Measurements from ENCODE around the gene PEX26. TPM values are rescaled to one million over a fixed set of nuclear protein-coding genes. Genes with fewer than 3 reads are reported as not detected.

PEX26 gene
- total and polyA plus RNA-seq, 2 donors (not counting 3 experiments of a cell fraction or from before 2014, with no cell fraction given) = 25.6 to 44.4 TPM

GRCh38 chr22:18048441-18048898 lies 29.3 kb upstream of the PEX26 start:
- no peaks in the 10 kb centered on the region for H3K36me3 ChIP-seq (ENCODE audit: control insufficient read depth in 2 of 2, extremely low read depth in 1 of 2, insufficient read depth in 2 of 2, low read length in 2 of 2)
- no peak overlapping the region for H2AFZ ChIP-seq (ENCODE audit: low read depth, low read length)
- no peak for TF ChIP-seq EZH2 (IDR thresholded peaks at IDR 0.05; ENCODE audit: borderline replicate concordance, low read depth, low read length, severe bottlenecking)
- TF ChIP-seq POLR2AphosphoS5 (IDR thresholded peaks at IDR 0.05; ENCODE audit: insufficient read depth, low read depth, low read length) = no peak
- TF ChIP-seq POLR2A (IDR thresholded peaks at IDR 0.05; ENCODE audit: low read depth, low read length) = no peak
- TF ChIP-seq FOS (IDR thresholded peaks at IDR 0.05; ENCODE audit: borderline replicate concordance, insufficient read depth, low read length) = no peak
- TF ChIP-seq MYC (IDR thresholded peaks at IDR 0.05; ENCODE audit: low read depth, low read length) = no peak
- TF ChIP-seq CTCF (IDR thresholded peaks at IDR 0.05; ENCODE audit: extremely low read depth in 1 of 2, insufficient read depth in 1 of 2, low read depth in 1 of 2, low read length in 2 of 2) = no peak
- FAIRE-seq = no peak
- H3K27me3 ChIP-seq (ENCODE audit: control insufficient read depth in 2 of 2, insufficient read depth in 2 of 2, low read length in 2 of 2) = no peaks in the 10 kb centered on the region
- intact Hi-C loops (cut with micrococcal nuclease) (no loop called here), dilution Hi-C loops (cut with MboI; ENCODE audit: extremely low pct_ligation_motif_present, low sequenced_read_pairs) (no loop called here)
- POLR2A ChIA-PET = no interaction called here
- no TSS peak for BruUV-seq (replicated peaks)
- H3K27ac ChIP-seq (ENCODE audit: insufficient read depth, low read depth, low read length) = no peak overlapping the region
- no peak overlapping the region for H3K4me3 ChIP-seq (replicated peaks in 1 of 3; ENCODE audit: insufficient read depth in 1 of 3, low read depth in 1 of 3, low read length in 3 of 3)
- no peak overlapping the region for H3K9ac ChIP-seq (replicated peaks; ENCODE audit: extremely low read depth, insufficient read depth, low read length)
- H3K9me1 ChIP-seq (replicated peaks; ENCODE audit: control insufficient read depth, extremely low read depth, insufficient read depth, low read length) = no peaks in the 10 kb centered on the region
- H3K4me1 ChIP-seq (ENCODE audit: control insufficient read depth, extremely low read depth, insufficient read depth, low read length) = no peaks in the 10 kb centered on the region
- CTCF ChIA-PET = no interaction called here
- H4K20me1 ChIP-seq (replicated peaks; ENCODE audit: control insufficient read depth, extremely low read depth, insufficient read depth, low read length) = no peaks in the 10 kb centered on the region
- H3K9me3 ChIP-seq (replicated peaks; ENCODE audit: control insufficient read depth, insufficient read depth, low read length) = no peaks in the 10 kb centered on the region
- H3K4me2 ChIP-seq (ENCODE audit: insufficient read depth, low read length) = no peak overlapping the region
- DNase-seq (ENCODE audit: low read depth, low spot score) = no peak
- H3K79me2 ChIP-seq (ENCODE audit: control insufficient read depth, insufficient read depth, low read length) = no peaks in the 10 kb centered on the region

- dilution Hi-C loops (cut with MboI; ENCODE audit: extremely low pct_ligation_motif_present, low sequenced_read_pairs) = no loop called here
- Histone ChIP-seq H4K20me1 (replicated peaks; ENCODE audit: control insufficient read depth, extremely low read depth, insufficient read depth, low read length) (no peaks in the 10 kb centered on the region), H3K4me3 (replicated peaks in 1 of 3; ENCODE audit: insufficient read depth in 1 of 3, low read depth in 1 of 3, low read length in 3 of 3) (no peak overlapping the region), H3K36me3 (ENCODE audit: control insufficient read depth in 2 of 2, extremely low read depth in 1 of 2, insufficient read depth in 2 of 2, low read length in 2 of 2) (no peaks in the 10 kb centered on the region), H3K9ac (replicated peaks; ENCODE audit: extremely low read depth, insufficient read depth, low read length) (no peak overlapping the region), H3K4me2 (ENCODE audit: insufficient read depth, low read length) (no peak overlapping the region), H3K4me1 (ENCODE audit: control insufficient read depth, extremely low read depth, insufficient read depth, low read length) (no peaks in the 10 kb centered on the region), H3K27ac (ENCODE audit: insufficient read depth, low read depth, low read length) (no peak overlapping the region), H2AFZ (ENCODE audit: low read depth, low read length) (no peak overlapping the region), H3K27me3 (ENCODE audit: control insufficient read depth in 2 of 2, insufficient read depth in 2 of 2, low read length in 2 of 2) (no peaks in the 10 kb centered on the region), H3K79me2 (ENCODE audit: control insufficient read depth, insufficient read depth, low read length) (no peaks in the 10 kb centered on the region), H3K9me3 (replicated peaks; ENCODE audit: control insufficient read depth, insufficient read depth, low read length) (no peaks in the 10 kb centered on the region), H3K9me1 (replicated peaks; ENCODE audit: control insufficient read depth, extremely low read depth, insufficient read depth, low read length) (no peaks in the 10 kb centered on the region)
- FAIRE-seq (no peak), DNase-seq (ENCODE audit: low read depth, low spot score) (no peak)
- TF ChIP-seq CTCF (IDR thresholded peaks at IDR 0.05; ENCODE audit: extremely low read depth in 1 of 2, insufficient read depth in 1 of 2, low read depth in 1 of 2, low read length in 2 of 2) (no peak), MAX (IDR thresholded peaks at IDR 0.05; ENCODE audit: insufficient read depth, insufficient read length) (no peak), POLR2AphosphoS5 (IDR thresholded peaks at IDR 0.05; ENCODE audit: insufficient read depth, low read depth, low read length) (no peak), EZH2 (IDR thresholded peaks at IDR 0.05; ENCODE audit: borderline replicate concordance, low read depth, low read length, severe bottlenecking) (no peak), POLR2A (IDR thresholded peaks at IDR 0.05; ENCODE audit: low read depth, low read length) (no peak)
- BruUV-seq (replicated peaks) = no TSS peak
- ChIA-PET POLR2A (no interaction called here), CTCF (interaction anchor here (1.1 kb wide), 1 partner anchor 26 kb away, joined by 3 read pairs; no protein-coding TSS in a partner anchor)
- intact Hi-C loops (cut with micrococcal nuclease) = no loop called here
These were observed 27.7 kb upstream of the PEX26 start for GRCh38 chr22:18050065-18050464.

Measured in endothelial cell of umbilical vein (primary cell).